Osteocyte (in vitro differentiated cells): ENCODE measurements around the gene CRHR1. TPM values are rescaled to one million over a fixed set of nuclear protein-coding genes. Genes with fewer than 3 reads are reported as not detected.

Experiments
- DNase-seq: peaks from one replicate; pipeline ENCODE4 v3.0.0; 2021; ENCODE audit warnings: mixed read lengths; ENCODE audit not compliant: unreplicated experiment; ENCODE audit errors: extremely low spot score
- H3K27ac Mint-ChIP-seq: one replicate; pipeline ENCODE4 v1.8.0; 2021; ENCODE audit warnings: mild to moderate bottlenecking, mixed read lengths; ENCODE audit not compliant: unreplicated experiment
- H3K27me3 Mint-ChIP-seq: one replicate; pipeline ENCODE4 v1.8.0; 2021; ENCODE audit warnings: mixed read lengths; ENCODE audit not compliant: unreplicated experiment
- H3K36me3 Mint-ChIP-seq: one replicate; pipeline ENCODE4 v1.8.0; 2021; ENCODE audit warnings: mixed read lengths; ENCODE audit not compliant: unreplicated experiment
- H3K4me1 Mint-ChIP-seq: one replicate; pipeline ENCODE4 v1.8.0; 2021; ENCODE audit warnings: mixed read lengths; ENCODE audit not compliant: unreplicated experiment
- H3K4me3 Mint-ChIP-seq: one replicate; pipeline ENCODE4 v1.8.0; 2021; ENCODE audit warnings: mild to moderate bottlenecking, moderate library complexity, mixed read lengths; ENCODE audit not compliant: unreplicated experiment
- H3K9me3 Mint-ChIP-seq: one replicate; pipeline ENCODE4 v1.8.0; 2021; ENCODE audit warnings: mixed read lengths; ENCODE audit not compliant: unreplicated experiment
- total RNA-seq: library from RNA; stranded (reverse); gene quantifications from 2 replicates; pipeline ENCODE4 v1.2.1, GENCODE V29; 2021
- TF ChIP-seq, protein P1 (sequence below): fragments of 200-600 bp; sonication (generic); IDR thresholded peaks from 2 replicates; pipeline ENCODE4 v1.5.0; 2021; ENCODE audit warnings: antibody characterized with exemption, mild to moderate bottlenecking, moderate library complexity

The CRHR1 gene
- total RNA-seq, 1 donor from 2014 or later = not detected

DNA sequence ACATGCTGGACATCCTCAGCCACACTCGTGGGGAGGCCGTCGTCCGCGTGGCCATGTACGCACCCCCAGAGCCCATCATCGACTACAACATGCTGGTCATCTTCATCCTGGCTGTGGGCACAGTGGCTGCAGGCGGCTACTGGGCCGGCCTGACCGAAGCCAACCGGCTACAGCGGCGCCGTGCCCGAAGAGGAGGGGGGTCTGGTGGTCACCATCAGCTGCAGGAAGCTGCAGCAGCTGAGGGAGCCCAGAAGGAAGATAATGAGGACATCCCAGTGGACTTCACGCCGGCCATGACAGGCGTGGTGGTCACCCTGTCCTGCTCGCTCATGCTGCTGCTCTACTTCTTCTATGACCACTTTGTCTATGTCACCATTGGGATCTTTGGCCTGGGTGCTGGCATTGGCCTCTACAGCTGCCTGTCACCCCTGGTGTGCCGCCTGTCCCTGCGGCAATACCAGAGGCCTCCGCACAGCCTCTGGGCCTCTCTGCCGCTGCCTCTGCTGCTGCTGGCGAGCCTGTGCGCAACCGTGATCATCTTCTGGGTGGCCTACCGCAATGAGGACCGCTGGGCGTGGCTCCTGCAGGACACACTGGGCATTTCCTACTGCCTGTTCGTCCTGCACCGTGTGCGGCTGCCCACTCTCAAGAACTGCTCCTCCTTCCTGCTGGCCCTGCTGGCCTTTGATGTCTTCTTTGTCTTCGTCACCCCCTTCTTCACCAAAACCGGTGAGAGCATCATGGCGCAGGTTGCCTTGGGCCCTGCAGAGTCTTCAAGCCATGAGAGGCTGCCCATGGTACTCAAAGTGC lies 61.5 kb downstream of the CRHR1 start:
- H3K4me1 Mint-ChIP-seq = no peaks in the 10 kb centered on the region
- DNase-seq = no peak
- no peaks in the 10 kb centered on the region for H3K9me3 Mint-ChIP-seq
- H3K4me3 Mint-ChIP-seq = no peak overlapping the region
- TF ChIP-seq, protein P1, sequence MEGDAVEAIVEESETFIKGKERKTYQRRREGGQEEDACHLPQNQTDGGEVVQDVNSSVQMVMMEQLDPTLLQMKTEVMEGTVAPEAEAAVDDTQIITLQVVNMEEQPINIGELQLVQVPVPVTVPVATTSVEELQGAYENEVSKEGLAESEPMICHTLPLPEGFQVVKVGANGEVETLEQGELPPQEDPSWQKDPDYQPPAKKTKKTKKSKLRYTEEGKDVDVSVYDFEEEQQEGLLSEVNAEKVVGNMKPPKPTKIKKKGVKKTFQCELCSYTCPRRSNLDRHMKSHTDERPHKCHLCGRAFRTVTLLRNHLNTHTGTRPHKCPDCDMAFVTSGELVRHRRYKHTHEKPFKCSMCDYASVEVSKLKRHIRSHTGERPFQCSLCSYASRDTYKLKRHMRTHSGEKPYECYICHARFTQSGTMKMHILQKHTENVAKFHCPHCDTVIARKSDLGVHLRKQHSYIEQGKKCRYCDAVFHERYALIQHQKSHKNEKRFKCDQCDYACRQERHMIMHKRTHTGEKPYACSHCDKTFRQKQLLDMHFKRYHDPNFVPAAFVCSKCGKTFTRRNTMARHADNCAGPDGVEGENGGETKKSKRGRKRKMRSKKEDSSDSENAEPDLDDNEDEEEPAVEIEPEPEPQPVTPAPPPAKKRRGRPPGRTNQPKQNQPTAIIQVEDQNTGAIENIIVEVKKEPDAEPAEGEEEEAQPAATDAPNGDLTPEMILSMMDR = no peak
- no peaks in the 10 kb centered on the region for H3K36me3 Mint-ChIP-seq
- peaks cover 12% of the 10 kb centered on the region for H3K27me3 Mint-ChIP-seq
- H3K27ac Mint-ChIP-seq = no peak overlapping the region

DNA sequence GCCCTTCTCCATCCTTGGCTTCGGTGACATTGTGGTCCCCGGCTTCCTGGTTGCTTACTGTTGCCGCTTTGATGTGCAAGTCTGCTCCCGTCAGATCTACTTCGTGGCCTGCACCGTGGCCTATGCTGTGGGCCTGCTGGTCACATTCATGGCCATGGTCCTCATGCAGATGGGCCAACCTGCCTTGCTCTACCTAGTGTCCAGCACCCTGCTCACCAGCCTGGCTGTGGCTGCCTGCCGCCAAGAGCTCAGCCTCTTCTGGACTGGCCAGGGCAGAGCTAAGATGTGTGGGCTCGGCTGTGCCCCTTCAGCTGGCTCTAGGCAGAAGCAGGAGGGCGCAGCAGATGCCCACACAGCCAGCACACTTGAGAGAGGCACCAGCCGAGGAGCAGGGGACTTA lies 62.1 kb downstream of the CRHR1 start:
- H3K27ac Mint-ChIP-seq = no peak overlapping the region
- no peak overlapping the region for H3K4me3 Mint-ChIP-seq
- no peaks in the 10 kb centered on the region for H3K36me3 Mint-ChIP-seq
- no peak for DNase-seq
- TF ChIP-seq, protein P1 = no peak
- H3K27me3 Mint-ChIP-seq = peaks cover 10% of the 10 kb centered on the region
- no peaks in the 10 kb centered on the region for H3K9me3 Mint-ChIP-seq
- no peaks in the 10 kb centered on the region for H3K4me1 Mint-ChIP-seq

DNA sequence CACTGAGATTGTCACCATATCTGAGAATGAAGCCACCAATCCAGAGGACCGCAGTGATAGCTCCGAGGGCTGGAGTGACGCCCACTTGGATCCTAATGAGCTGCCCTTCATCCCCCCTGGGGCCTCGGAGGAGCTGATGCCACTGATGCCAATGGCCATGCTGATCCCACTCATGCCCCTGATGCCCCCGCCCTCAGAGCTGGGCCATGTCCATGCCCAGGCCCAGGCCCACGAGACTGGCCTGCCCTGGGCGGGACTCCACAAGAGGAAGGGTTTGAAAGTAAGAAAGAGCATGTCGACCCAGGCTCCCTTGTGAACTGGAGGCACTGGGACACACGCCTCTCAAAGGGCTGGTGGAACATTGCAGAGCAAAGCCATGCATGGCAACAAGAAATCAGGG lies 62.5 kb downstream of the CRHR1 start:
- Mint-ChIP-seq H3K36me3 (no peaks in the 10 kb centered on the region), H3K27me3 (peaks cover 6% of the 10 kb centered on the region)

DNA sequence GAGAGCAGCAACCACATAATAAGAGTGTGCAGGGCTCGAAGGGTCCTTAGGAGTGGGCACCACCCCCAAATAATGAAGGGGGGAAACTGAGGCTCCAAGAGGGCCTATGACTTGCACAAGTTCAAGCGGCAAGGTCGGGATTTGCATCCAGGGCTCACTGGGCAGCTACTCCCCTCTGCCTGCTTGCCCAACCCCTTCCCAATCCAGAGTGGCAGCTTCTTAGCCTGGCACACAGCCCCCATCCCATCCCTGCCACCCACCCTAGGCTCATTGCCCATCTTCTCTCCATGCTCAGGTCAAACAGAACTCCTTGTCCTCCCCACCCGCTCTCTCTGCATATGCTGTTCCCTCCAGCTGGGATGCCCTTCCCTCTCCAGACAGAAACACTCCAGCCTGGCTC lies 63.0 kb downstream of the CRHR1 start:
- Mint-ChIP-seq H3K9me3 (no peaks in the 10 kb centered on the region), H3K27me3 (peaks cover 4% of the 10 kb centered on the region), H3K36me3 (no peaks in the 10 kb centered on the region), H3K4me3 (no peak overlapping the region), H3K4me1 (no peaks in the 10 kb centered on the region), H3K27ac (no peak overlapping the region)
- TF ChIP-seq, protein P1 = no peak
- no peak for DNase-seq

More for the DNA sequence above, 62.5 kb downstream of the CRHR1 start:
- H3K9me3 Mint-ChIP-seq = no peaks in the 10 kb centered on the region
- no peak overlapping the region for H3K4me3 Mint-ChIP-seq
- TF ChIP-seq, protein P1 = no peak
- no peak overlapping the region for H3K27ac Mint-ChIP-seq
- no peak for DNase-seq
- H3K4me1 Mint-ChIP-seq = no peaks in the 10 kb centered on the region

DNA sequence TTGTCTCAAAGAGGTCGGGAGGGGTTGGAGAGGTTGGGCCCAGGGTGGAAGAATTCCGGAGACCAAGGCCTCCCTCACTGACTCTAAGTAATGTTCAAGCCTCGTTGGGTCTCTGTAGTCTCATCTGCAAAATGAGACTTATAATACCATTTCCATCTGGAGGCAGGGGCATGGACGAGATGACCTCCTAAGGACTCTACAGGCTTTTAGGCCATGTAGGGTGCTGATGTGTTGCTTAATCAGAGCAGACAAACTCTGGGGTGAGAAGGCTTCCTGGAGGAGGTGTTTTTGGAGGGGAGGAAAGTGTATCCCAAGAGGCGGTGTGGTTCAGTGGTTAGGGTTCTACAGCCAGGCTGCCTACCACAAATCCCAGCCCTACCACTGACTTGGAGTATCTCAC lies 63.6 kb downstream of the CRHR1 start:
- no peak overlapping the region for H3K27ac Mint-ChIP-seq
- H3K4me3 Mint-ChIP-seq = no peak overlapping the region
- TF ChIP-seq, protein P1 = no peak
- no peaks in the 10 kb centered on the region for H3K36me3 Mint-ChIP-seq
- no peaks in the 10 kb centered on the region for H3K9me3 Mint-ChIP-seq
- H3K4me1 Mint-ChIP-seq = no peaks in the 10 kb centered on the region
- H3K27me3 Mint-ChIP-seq = peaks cover 2% of the 10 kb centered on the region
- DNase-seq = no peak
